K562 treated with DMSO at 1 percent for 48 hours (cell line): Measurements from ENCODE around the gene PRR27. TPM values are rescaled to one million over a fixed set of nuclear protein-coding genes. Genes with fewer than 3 reads are reported as not detected.

Source experiments
- total RNA-seq: library from RNA; unstranded; fragments of 300-600 nt; gene quantifications from 2 replicates; pipeline ENCODE4 v1.2.3, GENCODE V29; 2022; ENCODE audit warnings: low replicate concordance; ENCODE audit errors: extremely low read depth

Gene PRR27
- total RNA-seq = not detected in 2 replicates

DNA sequence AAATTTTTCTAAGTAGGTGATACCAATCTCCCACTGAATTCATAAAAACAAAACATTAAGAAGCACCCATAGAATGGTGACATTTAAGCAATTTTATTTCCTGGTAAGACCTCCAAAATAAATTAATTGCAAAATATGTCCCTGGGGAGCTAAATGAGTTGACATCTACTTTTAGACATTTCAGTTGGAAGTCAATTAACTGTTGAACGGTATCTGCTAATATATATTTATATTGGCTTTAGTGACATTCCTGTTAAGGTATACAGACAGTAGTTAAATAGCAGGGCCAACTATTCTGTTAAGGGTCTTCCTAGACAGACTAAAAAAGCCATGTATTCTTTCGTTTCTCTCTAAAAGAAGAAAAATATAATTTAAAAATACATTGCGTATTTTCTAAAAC, at the start of gene PRR27:
PRR27 (plus strand) TSS at position 301 of the 400 bp plus-strand sequence. CDS start 139 bp downstream, outside the sequence.

DNA sequence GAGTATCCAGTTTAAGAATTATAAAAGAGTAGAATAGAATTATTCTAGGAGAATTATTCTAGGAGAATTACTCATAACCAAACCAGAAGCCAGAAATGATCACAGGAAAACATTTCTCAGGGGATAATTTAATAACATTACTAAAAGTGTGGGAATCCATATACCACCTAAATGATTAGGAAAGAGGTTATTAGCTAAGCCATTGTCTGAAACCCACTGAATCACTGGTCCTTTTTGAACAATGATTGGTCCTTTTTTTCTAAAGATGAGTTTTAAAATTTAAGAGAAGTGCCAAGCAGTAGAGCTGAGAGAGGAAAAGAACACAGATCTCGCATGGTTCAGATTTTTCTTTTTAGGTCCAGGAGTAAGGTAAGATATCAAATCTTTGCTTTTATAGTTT, 41.4 kb downstream of the PRR27 start, which contains the start of gene ODAM:
ODAM (plus strand) TSS at position 301 of the 400 bp plus-strand sequence. CDS start 819 bp downstream, outside the sequence.

Other genes starting within 250 kb of the PRR27 start
- gene CSN1S1, start 223.2 kb upstream of the PRR27 start, total RNA-seq = not detected in 2 replicates
- not detected in 2 replicates for gene CSN2, start 188.5 kb upstream of the PRR27 start, total RNA-seq
- not detected in 2 replicates for gene STATH, start 158.3 kb upstream of the PRR27 start, total RNA-seq
- gene HTN3, start 125.8 kb upstream of the PRR27 start, total RNA-seq = not detected in 2 replicates
- not detected in 2 replicates for gene HTN1, start 103.8 kb upstream of the PRR27 start, total RNA-seq
- not detected in 2 replicates for gene ODAM, start 41.5 kb downstream of the PRR27 start, total RNA-seq
- gene FDCSP, start 71.9 kb downstream of the PRR27 start, total RNA-seq = not detected in 2 replicates
- gene CSN3, start 88.4 kb downstream of the PRR27 start, total RNA-seq = not detected in 2 replicates
- gene CABS1, start 180.7 kb downstream of the PRR27 start, total RNA-seq = not detected in 2 replicates
- gene SMR3A, start 206.5 kb downstream of the PRR27 start, total RNA-seq = not detected in 2 replicates
- gene SMR3B, start 228.9 kb downstream of the PRR27 start, total RNA-seq = not detected in 2 replicates
- not detected in 2 replicates for gene OPRPN, start 243.7 kb downstream of the PRR27 start, total RNA-seq